GM12878 (cell line): ENCODE data around the gene KIF5C.

Source experiments
- BRCA1 ChIP-seq: IDR thresholded peaks from 2 replicates; pipeline ENCODE4 v1.6.1; 2011; ENCODE audit warnings: low read depth, low read length, improper control_type of control experiment
- CBFB ChIP-seq: IDR thresholded peaks from 2 replicates; pipeline ENCODE4 v1.6.1; 2016; ENCODE audit warnings: antibody characterized with exemption, low read depth
- CEBPB ChIP-seq, 2 experiments: fragments of 150-350 bp in 1 of 2; IDR thresholded peaks; 2 replicates each; pipeline ENCODE4 v1.6.1; 2012 to 2014; ENCODE audit warnings: low read depth in 2 of 2, low read length in 2 of 2, borderline replicate concordance in 1 of 2, inconsistent platforms in 1 of 2
- CTCF ChIP-seq, 3 experiments: IDR thresholded peaks in 2 of 3; conservative IDR thresholded peaks in 1 of 3; 2 replicates each; pipeline ENCODE4 v1.5.1; 2011; ENCODE audit warnings: low read depth in 3 of 3, low read length in 3 of 3, mild to moderate bottlenecking in 3 of 3, control low read depth in 2 of 3, moderate library complexity in 2 of 3, inconsistent platforms in 1 of 3, mixed read lengths in 1 of 3; ENCODE audit not compliant: control insufficient read depth in 2 of 3, insufficient read depth in 1 of 3; ENCODE audit errors: extremely low read depth in 1 of 3
- EZH2 ChIP-seq: IDR thresholded peaks from 2 replicates; pipeline ENCODE4 v1.6.1; 2012; ENCODE audit warnings: low read depth, mild to moderate bottlenecking, control low read depth, inconsistent platforms, low read length, borderline replicate concordance; ENCODE audit not compliant: control insufficient read depth
- HDAC6 ChIP-seq: fragments of 200-600 bp; sonication (generic); IDR thresholded peaks from one replicate; pipeline ENCODE4 v1.8.0; 2017; ENCODE audit warnings: antibody characterized with exemption; ENCODE audit not compliant: unreplicated experiment
- KAT2A ChIP-seq: conservative IDR thresholded peaks from 2 replicates; pipeline ENCODE4 v1.6.1; 2011; ENCODE audit warnings: low read depth, low read length; ENCODE audit not compliant: control insufficient read depth
- POLR2A ChIP-seq: IDR thresholded peaks from 2 replicates; pipeline ENCODE4 v1.6.1; 2011; ENCODE audit warnings: low read depth, mild to moderate bottlenecking, low read length
- RELA ChIP-seq: fragments of 450-650 bp; IDR thresholded peaks from 2 replicates; pipeline ENCODE4 v1.8.0; 2014; ENCODE audit warnings: borderline replicate concordance; ENCODE audit not compliant: partially characterized antibody
- SMARCA5 ChIP-seq: fragments of 450-650 bp; IDR thresholded peaks from 2 replicates; pipeline ENCODE4 v1.6.1; 2017; ENCODE audit warnings: mild to moderate bottlenecking
- YY1 ChIP-seq: IDR thresholded peaks from 2 replicates; pipeline ENCODE4 v1.6.1; 2011; ENCODE audit warnings: low read depth, mild to moderate bottlenecking, low read length
- TF ChIP-seq, protein P1 (sequence below): IDR thresholded peaks from 2 replicates; pipeline ENCODE4 v1.6.1; 2012; ENCODE audit warnings: low read depth, low read length, improper control_type of control experiment
- TF ChIP-seq, protein P2 (sequence below): IDR thresholded peaks from 2 replicates; pipeline ENCODE4 v1.6.1; 2012; ENCODE audit warnings: low read depth, low read length, improper control_type of control experiment

- TF ChIP-seq POLR2A (no peak), YY1 (no peak), KAT2A (no peak), RELA (no peak), CTCF (IDR thresholded peaks at IDR 0.05 in 2 of 3, conservative IDR thresholded peaks at IDR 0.05 in 1 of 3; ENCODE audit: control insufficient read depth in 2 of 3, extremely low read depth in 1 of 3, insufficient read depth in 1 of 3, low read depth in 3 of 3, low read length in 3 of 3) (no peak), EZH2 (no peak), CBFB (no peak), HDAC6 (no peak), SMARCA5 (no peak), CEBPB (IDR thresholded peaks at IDR 0.05; ENCODE audit: borderline replicate concordance in 1 of 2, low read depth in 2 of 2, low read length in 2 of 2) (no peak), BRCA1 (no peak)
- TF ChIP-seq, protein P1, sequence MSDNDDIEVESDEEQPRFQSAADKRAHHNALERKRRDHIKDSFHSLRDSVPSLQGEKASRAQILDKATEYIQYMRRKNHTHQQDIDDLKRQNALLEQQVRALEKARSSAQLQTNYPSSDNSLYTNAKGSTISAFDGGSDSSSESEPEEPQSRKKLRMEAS = no peak
- TF ChIP-seq, protein P2, sequence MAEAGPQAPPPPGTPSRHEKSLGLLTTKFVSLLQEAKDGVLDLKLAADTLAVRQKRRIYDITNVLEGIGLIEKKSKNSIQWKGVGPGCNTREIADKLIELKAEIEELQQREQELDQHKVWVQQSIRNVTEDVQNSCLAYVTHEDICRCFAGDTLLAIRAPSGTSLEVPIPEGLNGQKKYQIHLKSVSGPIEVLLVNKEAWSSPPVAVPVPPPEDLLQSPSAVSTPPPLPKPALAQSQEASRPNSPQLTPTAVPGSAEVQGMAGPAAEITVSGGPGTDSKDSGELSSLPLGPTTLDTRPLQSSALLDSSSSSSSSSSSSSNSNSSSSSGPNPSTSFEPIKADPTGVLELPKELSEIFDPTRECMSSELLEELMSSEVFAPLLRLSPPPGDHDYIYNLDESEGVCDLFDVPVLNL = no peak
Observed at GRCh38 chr2:149034406-149034805, 159.4 kb downstream of the KIF5C start.
